HepG2 (cell line): Measurements from ENCODE around the gene STMN3. TPM values are rescaled to one million over a fixed set of nuclear protein-coding genes. Genes with fewer than 3 reads are reported as not detected.

Experiments used
- JARID2 ChIP-seq: sonication (generic); formaldehyde crosslinking; IDR thresholded peaks from 2 replicates; pipeline ENCODE4 v1.8.1; 2023; ENCODE audit warnings: missing genetic modification reagents, inconsistent platforms; ENCODE audit not compliant: insufficient replicate concordance
- KLF16 ChIP-seq, 2 experiments: sonication (generic) in 1 of 2; formaldehyde crosslinking in 1 of 2; IDR thresholded peaks; 2 replicates each; pipeline versions ENCODE4 v1.6.1 to v1.8.0; 2016 to 2023; ENCODE audit warnings: missing genetic modification reagents in 2 of 2, missing compliant biosample characterization in 1 of 2
- MLLT10 ChIP-seq: sonication (generic); formaldehyde crosslinking; IDR thresholded peaks from 2 replicates; pipeline ENCODE4 v1.4.0; 2020; ENCODE audit warnings: missing genetic modification reagents
- NFAT5 ChIP-seq: sonication (generic); formaldehyde crosslinking; IDR thresholded peaks from 2 replicates; pipeline ENCODE4 v1.4.0; 2020; ENCODE audit warnings: missing genetic modification reagents
- PATZ1 ChIP-seq: sonication (generic); formaldehyde crosslinking; IDR thresholded peaks from 2 replicates; pipeline ENCODE4 v1.4.0; 2020; ENCODE audit warnings: missing genetic modification reagents
- POLR2G ChIP-seq: fragments of 200-400 bp; formaldehyde crosslinking; IDR thresholded peaks from 2 replicates; pipeline ENCODE4 v1.6.1; 2018; ENCODE audit warnings: mild to moderate bottlenecking, low read depth, low read length, moderate library complexity
- SALL1 ChIP-seq: sonication (generic); formaldehyde crosslinking; IDR thresholded peaks from 2 replicates; pipeline ENCODE4 v1.8.0; 2022; ENCODE audit warnings: mild to moderate bottlenecking, missing genetic modification reagents
- TCF12 ChIP-seq, 2 experiments: fragments of 450-650 bp in 1 of 2; sonication (generic) in 1 of 2; formaldehyde crosslinking in 1 of 2; IDR thresholded peaks; 2 replicates each; pipeline versions ENCODE4 v1.6.1 to v1.8.0; 2017 to 2022; ENCODE audit warnings: antibody characterized with exemption in 1 of 2, mild to moderate bottlenecking in 1 of 2, missing genetic modification reagents in 1 of 2, moderate library complexity in 1 of 2
- THYN1 ChIP-seq: sonication (generic); formaldehyde crosslinking; IDR thresholded peaks from 2 replicates; pipeline ENCODE4 v1.8.1; 2023; ENCODE audit warnings: low read depth, mild to moderate bottlenecking, moderate library complexity, missing genetic modification reagents, borderline replicate concordance
- U2AF2 ChIP-seq: fragments of 200-400 bp; formaldehyde crosslinking; IDR thresholded peaks from 2 replicates; pipeline ENCODE4 v1.6.1; 2017; ENCODE audit warnings: low read depth, mild to moderate bottlenecking, low read length
- XRCC5 ChIP-seq: fragments of 200-400 bp; formaldehyde crosslinking; optimal IDR thresholded peaks from 2 replicates; pipeline ENCODE3; 2017; ENCODE audit warnings: mild to moderate bottlenecking, low read length
- ZNF281 ChIP-seq: sonication (generic); formaldehyde crosslinking; IDR thresholded peaks from 2 replicates; pipeline ENCODE4 v1.4.0; 2020; ENCODE audit warnings: missing genetic modification reagents, borderline replicate concordance
- polyA plus RNA-seq, 8 experiments: library from polyadenylated mRNA; depleted of rRNA in 3 of 8; stranded (reverse) in 7 of 8; unstranded in 1 of 8; fragments of >200 nt; fragmentation: Illumina TruSeq in 4 of 8; extraction: Trizol in 4 of 8; gene quantifications; 2 replicates each; pipeline versions ENCODE4 v1.2.1 to v1.2.3, GENCODE V29; 2011 to 2016; ENCODE audit warnings: low read depth in 4 of 8, missing spikeins in 1 of 8, mixed read lengths in 1 of 8; ENCODE audit not compliant: insufficient read depth in 1 of 8
- total RNA-seq, 5 experiments: library from RNA; depleted of rRNA; stranded (reverse); fragments of >200 nt; fragmentation: Illumina TruSeq; extraction: Trizol; gene quantifications; 2 replicates each; pipeline ENCODE4 v1.2.3, GENCODE V29; 2016; ENCODE audit warnings: low read depth in 1 of 5
- TF ChIP-seq, protein P1 (sequence below): IDR thresholded peaks from 2 replicates; pipeline ENCODE4 v1.6.1; 2012; ENCODE audit warnings: low read length, improper control_type of control experiment

Gene STMN3
- total and polyA plus RNA-seq, 2 of the 13 experiments (the other 11 are each of a cell fraction or from before 2014, with no cell fraction given): 21.0 to 48.3 TPM

DNA sequence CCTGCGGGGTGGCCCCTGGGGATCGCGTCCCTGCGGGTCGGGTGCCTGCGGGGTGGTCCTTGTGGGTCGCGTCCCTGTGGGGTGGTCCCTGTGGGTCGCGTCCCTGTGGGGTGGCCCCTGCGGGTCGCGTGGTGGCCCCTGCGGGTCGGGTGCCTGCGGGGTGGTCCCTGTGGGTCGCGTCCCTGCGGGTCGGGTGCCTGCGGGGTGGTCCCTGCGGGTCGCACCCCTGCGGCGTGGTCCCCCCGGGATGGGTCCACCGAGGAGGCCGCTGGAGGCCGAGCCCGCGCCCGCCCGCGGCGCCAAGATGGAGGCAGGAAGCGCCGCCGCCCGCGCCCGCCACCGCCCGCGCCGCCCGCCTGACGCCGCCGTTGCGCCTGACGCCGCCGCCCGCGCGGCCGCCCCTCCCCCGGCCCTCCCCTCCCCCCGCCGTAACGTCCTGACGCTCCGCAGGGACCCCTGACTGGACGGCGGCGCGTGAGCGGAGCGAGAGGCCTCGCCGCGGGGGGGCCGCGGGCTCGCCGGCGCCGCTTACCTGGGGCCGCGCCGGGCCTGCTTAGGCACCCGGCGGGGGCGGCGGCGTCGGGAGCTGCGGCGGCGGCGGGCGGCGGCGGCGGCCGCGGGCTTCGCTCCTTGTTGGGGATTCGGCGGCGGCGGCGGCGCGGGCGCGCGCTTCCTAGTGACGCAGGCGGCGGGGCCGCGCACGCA is 26.6 kb downstream of the STMN3 start, which contains the start of gene GMEB2 (continued):
- TF ChIP-seq THYN1 (CRISPR knock-in tag) (no peak), U2AF2 (no peak), TCF12 (IDR thresholded peaks at IDR 0.05) (no peak), TCF12 (CRISPR knock-in tag; IDR thresholded peaks at IDR 0.05) (no peak), MLLT10 (CRISPR knock-in tag) (no peak), JARID2 (peak; percentile 78), XRCC5 (peak; percentile 56), NFAT5 (no peak), ZNF281 (CRISPR knock-in tag) (peak; percentile 81), PATZ1 (CRISPR knock-in tag) (no peak), POLR2G (peak; percentile 53), KLF16 (CRISPR knock-in tag; IDR thresholded peaks at IDR 0.05) (no peak), SALL1 (CRISPR knock-in tag) (peak; percentile 76)
- TF ChIP-seq, protein P1, sequence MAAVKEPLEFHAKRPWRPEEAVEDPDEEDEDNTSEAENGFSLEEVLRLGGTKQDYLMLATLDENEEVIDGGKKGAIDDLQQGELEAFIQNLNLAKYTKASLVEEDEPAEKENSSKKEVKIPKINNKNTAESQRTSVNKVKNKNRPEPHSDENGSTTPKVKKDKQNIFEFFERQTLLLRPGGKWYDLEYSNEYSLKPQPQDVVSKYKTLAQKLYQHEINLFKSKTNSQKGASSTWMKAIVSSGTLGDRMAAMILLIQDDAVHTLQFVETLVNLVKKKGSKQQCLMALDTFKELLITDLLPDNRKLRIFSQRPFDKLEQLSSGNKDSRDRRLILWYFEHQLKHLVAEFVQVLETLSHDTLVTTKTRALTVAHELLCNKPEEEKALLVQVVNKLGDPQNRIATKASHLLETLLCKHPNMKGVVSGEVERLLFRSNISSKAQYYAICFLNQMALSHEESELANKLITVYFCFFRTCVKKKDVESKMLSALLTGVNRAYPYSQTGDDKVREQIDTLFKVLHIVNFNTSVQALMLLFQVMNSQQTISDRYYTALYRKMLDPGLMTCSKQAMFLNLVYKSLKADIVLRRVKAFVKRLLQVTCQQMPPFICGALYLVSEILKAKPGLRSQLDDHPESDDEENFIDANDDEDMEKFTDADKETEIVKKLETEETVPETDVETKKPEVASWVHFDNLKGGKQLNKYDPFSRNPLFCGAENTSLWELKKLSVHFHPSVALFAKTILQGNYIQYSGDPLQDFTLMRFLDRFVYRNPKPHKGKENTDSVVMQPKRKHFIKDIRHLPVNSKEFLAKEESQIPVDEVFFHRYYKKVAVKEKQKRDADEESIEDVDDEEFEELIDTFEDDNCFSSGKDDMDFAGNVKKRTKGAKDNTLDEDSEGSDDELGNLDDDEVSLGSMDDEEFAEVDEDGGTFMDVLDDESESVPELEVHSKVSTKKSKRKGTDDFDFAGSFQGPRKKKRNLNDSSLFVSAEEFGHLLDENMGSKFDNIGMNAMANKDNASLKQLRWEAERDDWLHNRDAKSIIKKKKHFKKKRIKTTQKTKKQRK: no peak
